Measurements from ENCODE around the gene GIT2.

GRCh38 chr12:110012659-110013058, 16.5 kb upstream of the GIT2 start:
- TF ChIP-seq, protein P1, sequence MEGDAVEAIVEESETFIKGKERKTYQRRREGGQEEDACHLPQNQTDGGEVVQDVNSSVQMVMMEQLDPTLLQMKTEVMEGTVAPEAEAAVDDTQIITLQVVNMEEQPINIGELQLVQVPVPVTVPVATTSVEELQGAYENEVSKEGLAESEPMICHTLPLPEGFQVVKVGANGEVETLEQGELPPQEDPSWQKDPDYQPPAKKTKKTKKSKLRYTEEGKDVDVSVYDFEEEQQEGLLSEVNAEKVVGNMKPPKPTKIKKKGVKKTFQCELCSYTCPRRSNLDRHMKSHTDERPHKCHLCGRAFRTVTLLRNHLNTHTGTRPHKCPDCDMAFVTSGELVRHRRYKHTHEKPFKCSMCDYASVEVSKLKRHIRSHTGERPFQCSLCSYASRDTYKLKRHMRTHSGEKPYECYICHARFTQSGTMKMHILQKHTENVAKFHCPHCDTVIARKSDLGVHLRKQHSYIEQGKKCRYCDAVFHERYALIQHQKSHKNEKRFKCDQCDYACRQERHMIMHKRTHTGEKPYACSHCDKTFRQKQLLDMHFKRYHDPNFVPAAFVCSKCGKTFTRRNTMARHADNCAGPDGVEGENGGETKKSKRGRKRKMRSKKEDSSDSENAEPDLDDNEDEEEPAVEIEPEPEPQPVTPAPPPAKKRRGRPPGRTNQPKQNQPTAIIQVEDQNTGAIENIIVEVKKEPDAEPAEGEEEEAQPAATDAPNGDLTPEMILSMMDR (IDR thresholded peaks at IDR 0.05) = no peak
- TF ChIP-seq GRHL2 (CRISPR knock-in tag; IDR thresholded peaks at IDR 0.05; ENCODE audit: insufficient replicate concordance, severe bottlenecking) (no peak), FOXJ3 (CRISPR knock-in tag; IDR thresholded peaks at IDR 0.05; ENCODE audit: borderline replicate concordance) (no peak), TEAD4 (CRISPR knock-in tag; IDR thresholded peaks at IDR 0.05) (no peak), KAT7 (CRISPR knock-in tag; IDR thresholded peaks at IDR 0.05; ENCODE audit: borderline replicate concordance) (no peak), ZNF121 (CRISPR knock-in tag; IDR thresholded peaks at IDR 0.05) (no peak), STAT6 (CRISPR knock-in tag; conservative IDR thresholded peaks at IDR 0.05; ENCODE audit: low read depth) (no peak), IRF2 (CRISPR knock-in tag; IDR thresholded peaks at IDR 0.05; ENCODE audit: borderline replicate concordance, low read depth) (no peak), TP53 (CRISPR knock-in tag; IDR thresholded peaks at IDR 0.05) (no peak), MAX (CRISPR knock-in tag; IDR thresholded peaks at IDR 0.05) (no peak), IRF1 (CRISPR knock-in tag; IDR thresholded peaks at IDR 0.05) (no peak), CREB1 (CRISPR knock-in tag; IDR thresholded peaks at IDR 0.05) (no peak)
- TF ChIP-seq, protein P2, sequence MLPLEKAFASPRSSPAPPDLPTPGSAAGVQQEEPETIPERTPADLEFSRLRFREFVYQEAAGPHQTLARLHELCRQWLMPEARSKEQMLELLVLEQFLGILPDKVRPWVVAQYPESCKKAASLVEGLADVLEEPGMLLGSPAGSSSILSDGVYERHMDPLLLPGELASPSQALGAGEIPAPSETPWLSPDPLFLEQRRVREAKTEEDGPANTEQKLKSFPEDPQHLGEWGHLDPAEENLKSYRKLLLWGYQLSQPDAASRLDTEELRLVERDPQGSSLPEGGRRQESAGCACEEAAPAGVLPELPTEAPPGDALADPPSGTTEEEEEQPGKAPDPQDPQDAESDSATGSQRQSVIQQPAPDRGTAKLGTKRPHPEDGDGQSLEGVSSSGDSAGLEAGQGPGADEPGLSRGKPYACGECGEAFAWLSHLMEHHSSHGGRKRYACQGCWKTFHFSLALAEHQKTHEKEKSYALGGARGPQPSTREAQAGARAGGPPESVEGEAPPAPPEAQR (CRISPR knock-in tag; IDR thresholded peaks at IDR 0.05) = no peak

Measured in WTC11 (cell line).